Kidney (tissue), 14 donors: ENCODE results near the gene DLG2. TPM values are rescaled to one million over a fixed set of nuclear protein-coding genes. Genes with fewer than 3 reads are reported as not detected.

Experiments used
- DNase-seq, 5 donors: peaks; one replicate each; pipeline ENCODE4 v3.0.0-alpha.2; 2013 to 2020
- FAIRE-seq: peaks from 2 replicates; lab custom pipeline; 2012; peaks lifted over from hg19 to GRCh38; lab: Jason Lieb, UNC
- H3K27ac ChIP-seq, 2 donors: one replicate each; pipeline ENCODE4 v1.7.0; 2013; ENCODE audit warnings: low read depth in 2 of 2, low read length in 2 of 2, inconsistent platforms in 1 of 2
- H3K27me3 ChIP-seq: one replicate; pipeline ENCODE4 v1.7.1; 2013; ENCODE audit warnings: low read length, inconsistent platforms; ENCODE audit not compliant: control insufficient read depth, insufficient read depth
- H3K36me3 ChIP-seq, 3 donors: one replicate each; pipeline versions ENCODE4 v1.7.0 to v1.7.1; 2013; ENCODE audit warnings: low read length in 3 of 3, control low read depth in 1 of 3, inconsistent platforms in 1 of 3; ENCODE audit not compliant: insufficient read depth in 3 of 3, control insufficient read depth in 2 of 3
- H3K4me1 ChIP-seq, 3 donors: one replicate each; pipeline versions ENCODE4 v1.7.0 to v1.7.1; 2013; ENCODE audit warnings: low read length in 3 of 3, inconsistent platforms in 1 of 3, low read depth in 1 of 3; ENCODE audit not compliant: control insufficient read depth in 2 of 3, insufficient read depth in 2 of 3
- H3K4me3 ChIP-seq, 3 donors: one replicate each; pipeline versions ENCODE4 v1.7.0 to v1.8.1; 2013; ENCODE audit warnings: low read length in 3 of 3, control low read depth in 1 of 3, inconsistent platforms in 1 of 3
- H3K9ac ChIP-seq, 3 donors: one replicate each; pipeline versions ENCODE4 v1.7.0 to v1.7.1; 2013; ENCODE audit warnings: low read length in 3 of 3, control low read depth in 1 of 3, inconsistent platforms in 1 of 3
- H3K9me3 ChIP-seq, 3 donors: one replicate each; pipeline versions ENCODE4 v1.7.0 to v1.7.1; 2013; ENCODE audit warnings: low read length in 3 of 3, control low read depth in 1 of 3, inconsistent platforms in 1 of 3; ENCODE audit not compliant: control insufficient read depth in 2 of 3, insufficient read depth in 1 of 3
- intact Hi-C: fragments of 100-400 bp; cut with DNase I; formaldehyde crosslinking; loops from one replicate; pipeline ENCODE4 v1.11.1; 2022
- polyA plus RNA-seq: library from polyadenylated mRNA; stranded (reverse); fragments of 350-450 nt; fragmentation: Illumina TruSeq; extraction: RNeasy Lipid Tissue Mini Kit (QIAGEN cat#74804); gene quantifications from one replicate; pipeline ENCODE4 v1.2.3, GENCODE V29; 2014; ENCODE audit warnings: low read depth, low replicate concordance; ENCODE audit not compliant: insufficient read depth
- total RNA-seq: library from RNA; stranded (reverse); fragmentation: NEBNext Ultra II Directional; extraction: Animal tissue kit (Norgen Biotek cat#: 25700); gene quantifications from one replicate; pipeline ENCODE4 v1.2.1, GENCODE V29; 2021
- TF ChIP-seq, protein P1 (sequence below): IDR thresholded peaks from 3 replicates; pipeline ENCODE4 v1.5.1; 2012; ENCODE audit warnings: mild to moderate bottlenecking, moderate library complexity, borderline replicate concordance; ENCODE audit not compliant: insufficient read depth; ENCODE audit errors: extremely low read depth
- donor health status: control.
- donor health status: control.
- donor health status: control.
- donor health status: control.
- donor health status: control.
- donor health status: DM: yes; HTN: yes; CAD: no.
- donor health status: Normal renal cell carcinoma (clear cell type).

DLG2 gene
- total and polyA plus RNA-seq, 2 donors from 2014 or later: 2.9 to 7.2 TPM

- no peak overlapping the region for H3K4me3 ChIP-seq
- H3K27ac ChIP-seq: no peak overlapping the region
- intact Hi-C loops: no loop called here
- no peak for DNase-seq
- H3K27me3 ChIP-seq: no peaks in the 10 kb centered on the region
- no peak overlapping the region for H3K9ac ChIP-seq
- no peak for FAIRE-seq
- TF ChIP-seq, protein P1, sequence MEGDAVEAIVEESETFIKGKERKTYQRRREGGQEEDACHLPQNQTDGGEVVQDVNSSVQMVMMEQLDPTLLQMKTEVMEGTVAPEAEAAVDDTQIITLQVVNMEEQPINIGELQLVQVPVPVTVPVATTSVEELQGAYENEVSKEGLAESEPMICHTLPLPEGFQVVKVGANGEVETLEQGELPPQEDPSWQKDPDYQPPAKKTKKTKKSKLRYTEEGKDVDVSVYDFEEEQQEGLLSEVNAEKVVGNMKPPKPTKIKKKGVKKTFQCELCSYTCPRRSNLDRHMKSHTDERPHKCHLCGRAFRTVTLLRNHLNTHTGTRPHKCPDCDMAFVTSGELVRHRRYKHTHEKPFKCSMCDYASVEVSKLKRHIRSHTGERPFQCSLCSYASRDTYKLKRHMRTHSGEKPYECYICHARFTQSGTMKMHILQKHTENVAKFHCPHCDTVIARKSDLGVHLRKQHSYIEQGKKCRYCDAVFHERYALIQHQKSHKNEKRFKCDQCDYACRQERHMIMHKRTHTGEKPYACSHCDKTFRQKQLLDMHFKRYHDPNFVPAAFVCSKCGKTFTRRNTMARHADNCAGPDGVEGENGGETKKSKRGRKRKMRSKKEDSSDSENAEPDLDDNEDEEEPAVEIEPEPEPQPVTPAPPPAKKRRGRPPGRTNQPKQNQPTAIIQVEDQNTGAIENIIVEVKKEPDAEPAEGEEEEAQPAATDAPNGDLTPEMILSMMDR: no peak
- no peaks in the 10 kb centered on the region for H3K4me1 ChIP-seq
- no peaks in the 10 kb centered on the region for H3K9me3 ChIP-seq
- no peaks in the 10 kb centered on the region for H3K36me3 ChIP-seq
These were observed 1932.8 kb downstream of the DLG2 start for GRCh38 chr11:83694191-83694910.

- Histone ChIP-seq H3K4me1 (no peaks in the 10 kb centered on the region), H3K27me3 (no peaks in the 10 kb centered on the region), H3K27ac (no peak overlapping the region), H3K4me3 (no peak overlapping the region), H3K9ac (no peak overlapping the region), H3K9me3 (no peaks in the 10 kb centered on the region), H3K36me3 (no peaks in the 10 kb centered on the region)
- intact Hi-C loops: no loop called here
- TF ChIP-seq, protein P1: no peak
- DNase-seq (no peak), FAIRE-seq (no peak)
These were observed 1933.7 kb downstream of the DLG2 start for GRCh38 chr11:83693306-83693992.

DNA sequence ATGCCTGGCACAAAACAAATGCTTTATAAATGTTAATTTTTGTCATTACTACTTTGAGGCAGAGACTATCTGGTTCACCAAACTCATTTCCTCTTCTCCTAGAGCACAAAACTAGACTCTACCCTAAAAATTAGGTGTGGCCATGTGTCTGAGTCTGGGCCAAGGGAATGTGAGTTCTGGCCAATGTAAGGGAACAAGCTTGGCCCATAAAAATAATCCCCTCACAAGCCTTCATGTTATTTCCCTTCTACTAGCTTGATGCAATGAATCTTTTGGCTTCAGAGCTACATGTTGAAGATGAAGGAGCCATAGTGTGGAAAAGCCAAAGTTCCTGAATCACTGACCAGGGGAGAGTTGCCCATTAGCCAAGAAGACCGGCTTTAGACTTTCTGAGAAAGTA is 1934.5 kb downstream of the DLG2 start:
- intact Hi-C loops: no loop called here
- H3K4me3 ChIP-seq: no peak overlapping the region
- TF ChIP-seq, protein P1: no peak
- no peaks in the 10 kb centered on the region for H3K36me3 ChIP-seq
- FAIRE-seq (no peak), DNase-seq (no peak)
- H3K4me1 ChIP-seq: no peaks in the 10 kb centered on the region
- H3K9me3 ChIP-seq: no peaks in the 10 kb centered on the region
- H3K27ac ChIP-seq: no peak overlapping the region
- no peaks in the 10 kb centered on the region for H3K27me3 ChIP-seq
- no peak overlapping the region for H3K9ac ChIP-seq
